GM18858 (cell line): ENCODE results near the gene ZNF462.
"Not testable (repeated sequence)": the region's sequence is repeated elsewhere in the genome, so short reads cannot be mapped to it uniquely, and the experiment has no call there.

Experiments
- ATAC-seq: cut with Tn5 transposase; IDR thresholded peaks from one replicate; pipeline ENCODE4 v1.9.1; 2021; ENCODE audit not compliant: unreplicated experiment

ZNF462 gene

GRCh38 chr9:106862821-106863720 lies at the start of gene ZNF462:
TSS of gene ZNF462 (plus strand) at chr9:106863166. CDS start at chr9:106923384, 60,218 bp downstream.
- ATAC-seq, result no peak

- ATAC-seq, result no peak
These were observed 46.4 kb upstream of the ZNF462 start for GRCh38 chr9:106816524-106816923.

- ATAC-seq, result no peak
These were observed 44.9 kb upstream of the ZNF462 start for GRCh38 chr9:106818034-106818433.

- no peak for ATAC-seq
These were observed 42.1 kb upstream of the ZNF462 start for GRCh38 chr9:106820866-106821265.

GRCh38 chr9:106828070-106828469 lies 34.9 kb upstream of the ZNF462 start:
- no peak for ATAC-seq

GRCh38 chr9:106828965-106829364 lies 34.0 kb upstream of the ZNF462 start:
- ATAC-seq, result no peak

- no peak for ATAC-seq
These were observed 33.1 kb upstream of the ZNF462 start for GRCh38 chr9:106829666-106830408.

GRCh38 chr9:106830527-106831150 lies 32.3 kb upstream of the ZNF462 start:
- ATAC-seq, result no peak

GRCh38 chr9:106834888-106835287 lies 28.1 kb upstream of the ZNF462 start:
- ATAC-seq, result no peak

- no peak for ATAC-seq
These were observed 27.1 kb upstream of the ZNF462 start for GRCh38 chr9:106835840-106836239.

- no peak for ATAC-seq
These were observed 19.6 kb upstream of the ZNF462 start for GRCh38 chr9:106843371-106843770.

- no peak for ATAC-seq
These were observed 16.7 kb upstream of the ZNF462 start for GRCh38 chr9:106846307-106846706.

GRCh38 chr9:106846857-106847256 lies 16.1 kb upstream of the ZNF462 start:
- ATAC-seq, result no peak

- ATAC-seq, result not testable (repeated sequence)
These were observed 11.3 kb upstream of the ZNF462 start for GRCh38 chr9:106851640-106852039.

GRCh38 chr9:106857811-106858470 lies 5.0 kb upstream of the ZNF462 start:
- no peak for ATAC-seq

- no peak for ATAC-seq
These were observed 2.8 kb upstream of the ZNF462 start for GRCh38 chr9:106859957-106860720.

- ATAC-seq, result no peak
These were observed 2.0 kb upstream of the ZNF462 start for GRCh38 chr9:106860721-106861639.

GRCh38 chr9:106861640-106862109 lies 1.3 kb upstream of the ZNF462 start:
- ATAC-seq, result no peak
